Naive thymus-derived CD8-positive, alpha-beta T cell (primary cell): ENCODE measurements around the gene EXOC3. TPM values are rescaled to one million over a fixed set of nuclear protein-coding genes. Genes with fewer than 3 reads are reported as not detected.

ENCODE experiments used
- ATAC-seq, 2 donors: fragments of 150-1000 bp; cut with Tn5 transposase in 1 of 2; sonication (Bioruptor Pico), chemical (Tn5 transposase) in 1 of 2; 1 replicate in 1 of 2; 2 replicates in 1 of 2; pipeline ENCODE4 v1.10.0; 2021; ENCODE audit warnings: mild to moderate bottlenecking in 2 of 2, moderate library complexity in 2 of 2
- POLR2A ChIA-PET: fragments of 350-600 bp; sonication (Branson Sonifier 250); formaldehyde crosslinking; loops from one replicate; lab custom pipeline; 2021; ENCODE audit warnings: antibody characterized with exemption; lab: Charles Lee
- DNase-seq, 10 donors: peaks; one replicate each; pipeline versions ENCODE4 v3.0.0 to v3.0.0-alpha.2; 2020 to 2022
- H3K27ac Mint-ChIP-seq, 10 donors: one replicate each; pipeline ENCODE4 v1.8.0; 2020 to 2022; ENCODE audit warnings: mild to moderate bottlenecking in 10 of 10, mixed read lengths in 10 of 10, moderate library complexity in 4 of 10, inconsistent platforms in 1 of 10
- H3K27me3 Mint-ChIP-seq, 5 donors: one replicate each; pipeline ENCODE4 v1.8.0; 2021 to 2022; ENCODE audit warnings: mixed read lengths in 5 of 5
- H3K36me3 Mint-ChIP-seq, 3 donors: one replicate each; pipeline ENCODE4 v1.8.0; 2020 to 2022; ENCODE audit warnings: mixed read lengths in 3 of 3, mild to moderate bottlenecking in 2 of 3, inconsistent platforms in 1 of 3
- H3K4me1 Mint-ChIP-seq, 4 donors: one replicate each; pipeline ENCODE4 v1.8.0; 2021 to 2022; ENCODE audit warnings: mixed read lengths in 4 of 4
- H3K4me3 Mint-ChIP-seq, 10 donors: one replicate each; pipeline ENCODE4 v1.8.0; 2020 to 2022; ENCODE audit warnings: mild to moderate bottlenecking in 10 of 10, mixed read lengths in 10 of 10, moderate library complexity in 6 of 10, inconsistent platforms in 1 of 10
- H3K9me3 Mint-ChIP-seq, 9 donors: one replicate each; pipeline ENCODE4 v1.8.0; 2020 to 2022; ENCODE audit warnings: mixed read lengths in 9 of 9, mild to moderate bottlenecking in 3 of 9, inconsistent platforms in 1 of 9, moderate library complexity in 1 of 9
- polyA plus RNA-seq, 3 donors: library from polyadenylated mRNA; unstranded; fragments of 300-500 nt; fragmentation: Illumina TruSeq; gene quantifications; one replicate each; pipeline ENCODE4 v1.2.3, GENCODE V29; 2021
- total RNA-seq, 8 experiments: library from RNA in 2 of 8; stranded (reverse) in 2 of 8; gene quantifications; one replicate each; pipeline ENCODE4 v1.2.3 and lab custom pipeline; 2021 to 2026

EXOC3 gene
- total and polyA plus RNA-seq, 5 experiments from 2014 or later = 29.7 to 99.5 (median 57.1) TPM

GRCh38 chr5:448061-448765 is 5.2 kb downstream of the EXOC3 start:
- POLR2A ChIA-PET = interaction anchor here (2.2 kb wide), 1 partner anchor 13 kb away, joined by 5 read pairs; no protein-coding TSS in a partner anchor
- H3K36me3 Mint-ChIP-seq = peaks cover 41 to 79% (median 49%) of the 10 kb centered on the region in 3 donors
- H3K27me3 Mint-ChIP-seq = no peaks in the 10 kb centered on the region
- ATAC-seq (no peak), DNase-seq (peak in 1 of 10 donors; percentile 60)
- peak overlapping the region in 2 of 10 donors; percentile 73 to 77 for H3K27ac Mint-ChIP-seq
- no peak overlapping the region for H3K4me3 Mint-ChIP-seq
- peaks cover 4 to 23% (median 15%) of the 10 kb centered on the region in 9 donors for H3K9me3 Mint-ChIP-seq
- peaks cover 30 to 68% (median 59%) of the 10 kb centered on the region in 4 donors for H3K4me1 Mint-ChIP-seq

DNA sequence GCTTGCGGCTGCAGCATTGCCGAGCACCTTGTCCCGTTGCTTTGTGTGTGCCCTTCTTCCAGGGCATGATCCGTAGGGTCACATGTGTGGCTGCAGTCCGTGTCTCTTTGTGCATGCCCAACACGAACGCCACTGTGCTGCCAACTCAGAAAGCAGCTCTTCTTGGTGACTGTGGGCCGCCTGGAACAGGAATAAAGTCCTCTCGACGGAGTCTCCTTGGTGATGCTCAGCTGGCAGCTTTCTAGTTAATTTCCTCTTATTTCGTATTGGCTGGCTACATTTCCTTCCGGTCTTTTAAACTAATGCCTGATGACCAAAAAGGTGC is 5.8 kb downstream of the EXOC3 start:
- no peaks in the 10 kb centered on the region for H3K27me3 Mint-ChIP-seq
- peaks cover 30 to 73% (median 60%) of the 10 kb centered on the region in 4 donors for H3K4me1 Mint-ChIP-seq
- peaks cover 41 to 84% (median 55%) of the 10 kb centered on the region in 3 donors for H3K36me3 Mint-ChIP-seq
- peaks cover 4 to 23% (median 15%) of the 10 kb centered on the region in 9 donors for H3K9me3 Mint-ChIP-seq
- H3K27ac Mint-ChIP-seq = peak overlapping the region in 2 of 10 donors; percentile 46 to 73
- H3K4me3 Mint-ChIP-seq = no peak overlapping the region
- DNase-seq = no peak
- ATAC-seq = no peak
- POLR2A ChIA-PET = no interaction called here

DNA sequence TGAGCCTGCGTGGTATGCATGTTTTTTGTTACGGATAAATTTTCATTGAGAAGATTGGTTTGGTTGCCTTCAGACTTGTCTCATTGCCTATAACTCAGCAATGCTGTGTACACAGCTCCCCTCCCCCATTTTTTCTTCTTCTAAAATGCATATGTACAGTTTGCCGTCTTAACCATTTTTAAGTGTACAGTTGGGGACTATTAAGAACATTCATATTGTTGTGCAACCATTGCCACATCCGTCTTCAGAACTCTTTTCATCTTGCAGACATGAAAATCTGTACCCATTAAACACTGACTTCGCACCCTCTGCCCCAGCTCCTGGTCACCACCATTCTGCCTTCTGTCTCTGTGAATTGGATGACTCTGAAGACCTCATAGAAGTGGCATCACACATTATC is 6.2 kb downstream of the EXOC3 start:
- H3K4me3 Mint-ChIP-seq = no peak overlapping the region

DNA sequence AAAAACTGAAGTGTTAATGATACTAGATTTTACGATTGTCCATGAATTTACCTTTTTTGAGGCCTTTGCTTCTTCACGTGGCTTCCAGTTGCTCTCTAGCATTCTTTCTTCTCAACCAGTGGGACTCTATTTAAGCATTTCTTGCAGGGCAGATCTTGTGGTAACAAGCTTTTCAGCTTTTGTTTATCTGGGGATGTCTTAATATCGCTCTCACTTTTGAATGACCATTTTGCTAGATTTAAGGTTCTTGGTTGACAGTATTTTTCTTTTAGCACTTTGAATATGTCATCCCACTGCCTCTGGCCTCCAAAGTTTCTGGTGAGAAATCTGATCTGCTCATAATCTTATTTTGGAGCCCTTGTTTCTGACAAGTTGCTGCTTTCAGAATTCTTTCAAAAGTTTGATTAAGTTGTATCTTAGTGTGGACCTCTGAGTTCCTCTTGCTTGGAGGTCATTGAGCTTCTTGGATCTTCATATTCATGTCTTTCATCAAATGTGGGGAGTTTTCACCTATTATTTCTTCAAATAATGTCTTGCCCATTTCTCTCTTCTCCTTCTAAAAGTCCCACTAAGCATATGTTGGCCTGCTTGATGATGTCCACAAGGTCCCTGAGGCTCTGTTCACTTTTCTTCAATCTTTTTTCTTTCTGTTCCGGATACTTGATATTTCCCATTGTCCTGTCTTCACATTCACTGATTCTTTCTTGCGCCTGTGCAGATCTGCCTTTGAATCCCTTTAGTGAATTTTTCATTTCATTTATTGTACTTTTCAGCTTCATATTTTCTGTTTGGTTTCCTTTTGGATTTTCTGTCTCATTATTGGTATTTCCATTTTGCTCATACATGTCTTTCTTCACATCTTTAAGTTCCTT is 8.8 kb downstream of the EXOC3 start:
- peaks cover 44 to 97% (median 57%) of the 10 kb centered on the region in 3 donors for H3K36me3 Mint-ChIP-seq
- no peak for ATAC-seq
- no peak for DNase-seq
- H3K4me3 Mint-ChIP-seq = peak overlapping the region in 1 of 10 donors; percentile 37
- H3K27me3 Mint-ChIP-seq = no peaks in the 10 kb centered on the region
- peaks cover 27 to 61% (median 49%) of the 10 kb centered on the region in 4 donors for H3K4me1 Mint-ChIP-seq
- peak overlapping the region in 1 of 10 donors; percentile 43 for H3K27ac Mint-ChIP-seq
- H3K9me3 Mint-ChIP-seq = peaks cover 4 to 23% (median 15%) of the 10 kb centered on the region in 9 donors
- POLR2A ChIA-PET = no interaction called here

More for the DNA sequence above, 6.2 kb downstream of the EXOC3 start:
- no peaks in the 10 kb centered on the region for H3K27me3 Mint-ChIP-seq
- H3K36me3 Mint-ChIP-seq = peaks cover 42 to 88% (median 58%) of the 10 kb centered on the region in 3 donors
- ATAC-seq = no peak
- DNase-seq = peak in 1 of 10 donors; percentile 21
- POLR2A ChIA-PET = no interaction called here
- H3K27ac Mint-ChIP-seq = no peak overlapping the region
- peaks cover 32 to 74% (median 61%) of the 10 kb centered on the region in 4 donors for H3K4me1 Mint-ChIP-seq
- peaks cover 4 to 23% (median 15%) of the 10 kb centered on the region in 9 donors for H3K9me3 Mint-ChIP-seq

DNA sequence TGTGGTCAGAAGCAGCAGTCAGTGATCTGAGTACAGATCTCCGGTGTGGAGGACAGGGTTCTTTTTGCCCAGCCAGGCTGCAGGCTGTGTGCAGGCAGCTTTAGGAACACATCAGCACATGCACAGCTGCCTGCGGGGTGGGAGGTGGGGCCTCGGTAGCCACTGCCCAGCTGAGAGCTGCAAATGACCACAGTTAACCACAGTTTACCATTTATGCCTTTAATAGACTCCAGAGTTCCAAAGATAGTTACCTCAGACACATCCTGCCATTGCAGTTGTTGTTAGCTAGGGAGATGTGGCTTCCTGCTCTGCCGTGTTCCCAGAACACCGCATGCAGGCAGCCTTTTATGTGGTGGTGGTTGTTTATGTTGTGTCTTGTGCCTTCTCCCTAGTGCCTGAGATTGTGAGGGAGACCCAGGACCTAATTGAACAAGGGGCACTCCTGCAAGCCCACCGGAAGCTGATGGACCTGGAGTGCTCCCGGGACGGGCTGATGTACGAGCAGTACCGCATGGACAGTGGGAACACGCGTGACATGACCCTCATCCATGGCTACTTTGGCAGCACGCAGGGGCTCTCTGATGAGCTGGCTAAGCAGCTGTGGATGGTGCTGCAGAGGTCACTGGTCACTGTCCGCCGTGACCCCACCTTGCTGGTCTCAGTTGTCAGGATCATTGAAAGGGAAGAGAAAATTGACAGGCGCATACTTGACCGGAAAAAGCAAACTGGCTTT is 10.2 kb downstream of the EXOC3 start:
- Mint-ChIP-seq H3K9me3 (peaks cover 4 to 23% (median 15%) of the 10 kb centered on the region in 9 donors), H3K4me1 (peaks cover 25 to 48% (median 45%) of the 10 kb centered on the region in 4 donors), H3K27ac (peak overlapping the region; percentile 2 to 93 (median 68)), H3K4me3 (peak overlapping the region in 3 of 10 donors; percentile 15 to 44 (median 42)), H3K36me3 (peaks cover 44 to 97% (median 55%) of the 10 kb centered on the region in 3 donors), H3K27me3 (no peaks in the 10 kb centered on the region)
- POLR2A ChIA-PET = interaction anchor here (0.9 kb wide), 1 partner anchor 11 kb away, joined by 3 read pairs; no protein-coding TSS in a partner anchor
- no peak for ATAC-seq
- DNase-seq = no peak

GRCh38 chr5:453725-454481 is 10.9 kb downstream of the EXOC3 start:
- ATAC-seq (peak in 1 of 2 donors; percentile 35), DNase-seq (peak in 1 of 10 donors; percentile 52)
- peak overlapping the region in 5 of 10 donors; percentile 20 to 68 (median 45) for H3K4me3 Mint-ChIP-seq
- POLR2A ChIA-PET = interaction anchor here (0.9 kb wide), 1 partner anchor 10 kb away, joined by 3 read pairs; no protein-coding TSS in a partner anchor
- H3K4me1 Mint-ChIP-seq = peaks cover 23 to 43% (median 40%) of the 10 kb centered on the region in 4 donors
- peaks cover 38 to 97% (median 55%) of the 10 kb centered on the region in 3 donors for H3K36me3 Mint-ChIP-seq
- peaks cover 4 to 23% (median 15%) of the 10 kb centered on the region in 9 donors for H3K9me3 Mint-ChIP-seq
- H3K27ac Mint-ChIP-seq = peak overlapping the region in 9 of 10 donors; percentile 31 to 93 (median 61)
- H3K27me3 Mint-ChIP-seq = no peaks in the 10 kb centered on the region

DNA sequence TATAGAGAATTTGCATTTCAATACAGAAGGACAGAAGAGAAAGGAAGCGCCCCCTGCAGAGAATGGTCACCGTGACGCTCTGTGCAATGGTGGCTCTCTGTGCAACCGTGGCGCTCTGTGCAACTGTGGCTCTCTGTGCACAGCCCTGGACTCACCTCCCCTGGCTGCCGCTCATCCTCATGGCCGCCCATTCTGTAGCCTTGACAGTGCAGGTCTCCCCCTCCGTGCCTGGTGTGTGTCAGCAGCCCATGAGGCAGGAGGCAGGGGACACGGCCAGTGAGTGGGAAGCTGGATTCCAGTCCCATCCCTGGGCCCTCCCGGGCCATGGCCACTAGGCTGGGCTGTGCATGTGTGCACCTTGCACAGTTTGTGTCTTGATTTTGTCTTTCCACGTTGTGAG is 12.0 kb downstream of the EXOC3 start:
- ATAC-seq = no peak
- peaks cover 4 to 23% (median 15%) of the 10 kb centered on the region in 9 donors for H3K9me3 Mint-ChIP-seq
- H3K4me3 Mint-ChIP-seq = no peak overlapping the region

GRCh38 chr5:455806-456205 is 12.8 kb downstream of the EXOC3 start:
- DNase-seq (no peak), ATAC-seq (no peak)
- Mint-ChIP-seq H3K27ac (no peak overlapping the region), H3K36me3 (peaks cover 23 to 97% (median 41%) of the 10 kb centered on the region in 3 donors), H3K9me3 (peaks cover 4 to 21% (median 15%) of the 10 kb centered on the region in 9 donors), H3K27me3 (no peaks in the 10 kb centered on the region), H3K4me1 (peaks cover 25 to 40% (median 31%) of the 10 kb centered on the region in 4 donors), H3K4me3 (no peak overlapping the region)
- POLR2A ChIA-PET = interaction anchor here (1.8 kb wide), 1 partner anchor 16 kb away, joined by 5 read pairs; no protein-coding TSS in a partner anchor

More for the DNA sequence above, 12.0 kb downstream of the EXOC3 start:
- Mint-ChIP-seq H3K36me3 (peaks cover 30 to 97% (median 47%) of the 10 kb centered on the region in 3 donors), H3K27ac (peak overlapping the region in 2 of 10 donors; percentile 7 to 15), H3K4me1 (peaks cover 21 to 40% (median 34%) of the 10 kb centered on the region in 4 donors), H3K27me3 (no peaks in the 10 kb centered on the region)
- POLR2A ChIA-PET = no interaction called here
- DNase-seq = no peak

DNA sequence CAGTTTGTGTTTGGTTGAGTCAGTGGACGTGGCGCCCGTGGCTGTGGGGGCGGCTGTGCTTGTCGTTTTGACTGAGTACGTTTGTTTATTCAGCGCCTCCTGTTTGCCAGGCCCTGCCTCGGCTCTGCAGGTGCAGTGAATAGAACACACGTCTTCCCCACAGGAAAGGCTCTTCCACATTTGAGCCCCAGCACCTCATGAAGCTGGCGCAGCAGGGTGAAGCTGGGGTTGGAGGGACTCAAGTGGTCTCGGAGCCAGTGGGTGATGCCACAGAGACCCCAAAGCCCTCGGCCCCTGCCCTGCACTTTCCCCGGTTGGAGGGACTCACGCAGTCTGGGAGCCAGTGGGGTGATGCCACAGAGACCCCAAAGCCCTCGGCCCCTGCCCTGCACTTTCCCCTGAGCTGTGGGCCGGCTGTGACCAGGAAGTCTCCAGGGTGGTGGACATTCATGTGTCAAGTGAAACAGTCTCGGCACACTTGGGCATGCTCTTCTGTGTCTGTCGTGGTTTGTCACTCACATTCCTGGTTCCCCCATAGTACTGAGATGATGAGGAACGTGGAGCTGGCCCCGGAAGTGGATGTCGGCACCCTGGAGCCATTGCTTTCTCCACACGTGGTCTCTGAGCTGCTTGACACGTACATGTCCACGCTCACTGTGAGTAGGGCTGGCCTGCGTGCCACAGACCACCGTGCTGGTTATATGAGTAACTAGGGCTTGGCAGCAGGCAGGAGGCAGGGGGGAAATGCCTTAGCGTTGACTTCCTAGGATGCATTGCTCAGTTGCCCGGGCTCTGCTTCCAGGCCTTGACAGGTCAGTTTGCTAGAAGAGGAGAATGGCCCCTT is 13.6 kb downstream of the EXOC3 start:
- no peaks in the 10 kb centered on the region for H3K27me3 Mint-ChIP-seq
- ATAC-seq (no peak), DNase-seq (peak in 1 of 10 donors; percentile 58)
- POLR2A ChIA-PET = interaction anchor here (1.0 to 1.8 kb wide), 2 partner anchors 12 to 16 kb away, joined by 3 to 5 read pairs; no protein-coding TSS in a partner anchor
- peak overlapping the region in 1 of 10 donors; percentile 14 for H3K4me3 Mint-ChIP-seq
- no peak overlapping the region for H3K27ac Mint-ChIP-seq
- H3K36me3 Mint-ChIP-seq = peaks cover 15 to 93% (median 33%) of the 10 kb centered on the region in 3 donors
- peaks cover 25 to 40% (median 31%) of the 10 kb centered on the region in 4 donors for H3K4me1 Mint-ChIP-seq
- peaks cover 4 to 15% (median 10%) of the 10 kb centered on the region in 9 donors for H3K9me3 Mint-ChIP-seq

DNA sequence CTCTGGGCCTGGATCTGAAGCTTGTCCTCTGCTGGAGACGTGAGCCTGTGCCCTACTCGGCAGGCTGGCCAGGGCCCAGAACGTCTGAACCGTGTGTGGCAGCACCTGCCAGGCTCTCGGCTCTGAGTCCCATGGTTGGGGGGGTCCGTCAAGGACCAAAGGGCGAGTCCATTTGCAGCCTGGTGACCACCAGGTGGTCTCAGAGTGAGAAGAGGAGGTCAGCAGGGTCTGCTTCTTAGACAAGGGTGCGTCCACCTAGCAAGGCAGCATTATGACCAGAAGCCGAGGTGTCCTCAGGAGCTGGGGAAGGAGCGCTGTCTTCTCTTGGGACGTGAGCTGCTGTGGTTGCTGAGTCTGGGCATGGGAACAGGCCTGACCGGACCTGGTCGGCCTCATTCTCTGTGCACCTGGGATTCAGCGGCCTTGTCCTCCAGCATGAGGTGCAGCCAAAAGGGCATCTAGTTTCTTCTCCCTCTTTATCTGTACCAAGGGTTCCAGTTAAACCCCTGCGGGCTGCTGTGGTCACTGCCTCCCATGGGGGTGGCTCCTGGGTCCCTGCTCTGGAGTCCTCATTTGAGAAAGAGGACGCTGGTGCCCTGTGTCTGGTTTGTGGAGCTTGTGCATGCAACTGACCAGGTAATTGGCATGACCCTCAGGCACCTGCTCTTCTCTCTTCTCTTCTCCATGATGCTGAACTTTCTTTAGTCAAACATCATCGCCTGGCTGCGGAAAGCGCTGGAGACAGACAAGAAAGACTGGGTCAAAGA is 14.4 kb downstream of the EXOC3 start:
- Mint-ChIP-seq H3K36me3 (peaks cover 13 to 93% (median 33%) of the 10 kb centered on the region in 3 donors), H3K4me3 (no peak overlapping the region), H3K27me3 (no peaks in the 10 kb centered on the region), H3K27ac (no peak overlapping the region), H3K4me1 (peaks cover 23 to 36% (median 27%) of the 10 kb centered on the region in 4 donors), H3K9me3 (peaks cover 0 to 8% (median 2%) of the 10 kb centered on the region in 9 donors)
- POLR2A ChIA-PET = interaction anchor here (1.0 to 1.8 kb wide), 2 partner anchors 13 to 15 kb away, joined by 3 to 5 read pairs; no protein-coding TSS in a partner anchor
- no peak for ATAC-seq
- DNase-seq = peak in 1 of 10 donors; percentile 43
